IMR-90 (cell line): Measurements from ENCODE around the gene VDR. TPM values are rescaled to one million over a fixed set of nuclear protein-coding genes. Genes with fewer than 3 reads are reported as not detected.

ENCODE experiments used
- ATAC-seq: fragments of 200-7000 bp; cut with Tn5 transposase; 2 replicates; pipeline ENCODE4 v1.9.1; 2020; ENCODE audit warnings: low read depth, mild to moderate bottlenecking, moderate library complexity
- BruUV-seq: library from RNA; stranded (reverse); fragments of 400-500 nt; replicated peaks from 2 replicates; lab custom pipeline; 2021; lab: Mats Ljungman, UMichigan
- CTCF ChIA-PET: fragments of 300-600 bp; formaldehyde crosslinking; extraction: SDS; loops from one replicate; lab custom pipeline; 2021; ENCODE audit warnings: antibody characterized with exemption; lab: Yijun Ruan, JAX
- POLR2A ChIA-PET: fragments of 300-600 bp; sonication (Branson Sonifier 250); formaldehyde crosslinking; loops from one replicate; lab custom pipeline; 2022; ENCODE audit warnings: antibody characterized with exemption; ENCODE audit not compliant: unreplicated experiment; lab: Charles Lee
- DNase-seq: peaks from one replicate; pipeline ENCODE4 v3.0.0; 2013
- H2AFZ ChIP-seq: replicated peaks from 2 replicates; pipeline ENCODE3; 2013; ENCODE audit warnings: low read length, mild to moderate bottlenecking; ENCODE audit not compliant: poor library complexity
- H2AK5ac ChIP-seq: 2 replicates; pipeline ENCODE4 v1.6.1; 2013; ENCODE audit warnings: low read depth, low read length, inconsistent platforms
- H2AK9ac ChIP-seq: replicated peaks from 2 replicates; pipeline ENCODE3; 2013; ENCODE audit warnings: mild to moderate bottlenecking, low read depth, low read length, moderate library complexity; ENCODE audit not compliant: poor library complexity
- H2BK120ac ChIP-seq: 2 replicates; pipeline ENCODE4 v1.6.1; 2013; ENCODE audit warnings: low read depth, low read length, inconsistent platforms
- H2BK15ac ChIP-seq: 3 replicates; pipeline ENCODE4 v1.6.1; 2013; ENCODE audit warnings: low read depth, low read length, inconsistent platforms
- H2BK20ac ChIP-seq: 2 replicates; pipeline ENCODE4 v1.6.1; 2013; ENCODE audit warnings: low read depth, mild to moderate bottlenecking, inconsistent platforms, low read length, moderate library complexity
- H2BK5ac ChIP-seq: 2 replicates; pipeline ENCODE4 v1.6.1; 2013; ENCODE audit warnings: mild to moderate bottlenecking, low read depth, low read length, inconsistent platforms; ENCODE audit not compliant: poor library complexity, severe bottlenecking
- H3K14ac ChIP-seq: replicated peaks from 2 replicates; pipeline ENCODE4 v1.6.1; 2013; ENCODE audit warnings: low read depth, low read length, inconsistent platforms
- H3K18ac ChIP-seq: 2 replicates; pipeline ENCODE4 v1.6.1; 2013; ENCODE audit warnings: low read depth, low read length, control low read depth
- H3K23ac ChIP-seq: 2 replicates; pipeline ENCODE4 v1.6.1; 2013; ENCODE audit warnings: low read depth, low read length, inconsistent platforms
- H3K27ac ChIP-seq: 2 replicates; pipeline ENCODE4 v1.5.1; 2013; ENCODE audit warnings: mild to moderate bottlenecking, control low read depth, low read length; ENCODE audit not compliant: insufficient read depth
- H3K27me3 ChIP-seq: 2 replicates; pipeline ENCODE4 v1.6.1; 2013; ENCODE audit warnings: low read length; ENCODE audit not compliant: control insufficient read depth, insufficient read depth
- H3K36me3 ChIP-seq: 2 replicates; pipeline ENCODE4 v1.6.1; 2013; ENCODE audit warnings: low read length, mixed read lengths; ENCODE audit not compliant: control insufficient read depth, insufficient read depth
- H3K4ac ChIP-seq: 2 replicates; pipeline ENCODE4 v1.6.1; 2013; ENCODE audit warnings: low read depth, low read length, inconsistent platforms
- H3K4me1 ChIP-seq: 2 replicates; pipeline ENCODE4 v1.6.1; 2013; ENCODE audit warnings: low read length, mixed read lengths; ENCODE audit not compliant: control insufficient read depth, insufficient read depth
- H3K4me2 ChIP-seq: 2 replicates; pipeline ENCODE4 v1.6.1; 2013; ENCODE audit warnings: low read depth, mild to moderate bottlenecking, control low read depth, low read length, moderate library complexity
- H3K4me3 ChIP-seq: 2 replicates; pipeline ENCODE4 v1.5.1; 2013; ENCODE audit warnings: low read depth, mild to moderate bottlenecking, control low read depth, low read length, moderate library complexity; ENCODE audit not compliant: insufficient read depth
- H3K56ac ChIP-seq: 2 replicates; pipeline ENCODE4 v1.6.1; 2013; ENCODE audit warnings: low read length, inconsistent platforms; ENCODE audit not compliant: insufficient read depth; ENCODE audit errors: extremely low read depth
- H3K79me1 ChIP-seq, 2 experiments: 2 replicates each; pipeline ENCODE4 v1.6.1; 2013; ENCODE audit warnings: low read length in 2 of 2, inconsistent platforms in 1 of 2, low read depth in 1 of 2
- H3K9ac ChIP-seq: 2 replicates; pipeline ENCODE4 v1.6.1; 2013; ENCODE audit warnings: low read depth, low read length, control low read depth
- H3K9me1 ChIP-seq: 2 replicates; pipeline ENCODE4 v1.6.1; 2013; ENCODE audit warnings: low read length, inconsistent platforms; ENCODE audit not compliant: insufficient read depth
- H3K9me3 ChIP-seq: 2 replicates; pipeline ENCODE4 v1.6.1; 2013; ENCODE audit warnings: low read length; ENCODE audit not compliant: control insufficient read depth, insufficient read depth
- H4K20me1 ChIP-seq: 2 replicates; pipeline ENCODE4 v1.6.1; 2013; ENCODE audit warnings: low read length, inconsistent platforms; ENCODE audit not compliant: insufficient read depth
- H4K5ac ChIP-seq: 2 replicates; pipeline ENCODE4 v1.6.1; 2013; ENCODE audit warnings: mild to moderate bottlenecking, low read depth, low read length, control low read depth
- H4K8ac ChIP-seq, 2 experiments: 2 replicates each; pipeline ENCODE4 v1.6.1; 2013; ENCODE audit warnings: low read depth in 2 of 2, low read length in 2 of 2, control low read depth in 1 of 2, inconsistent platforms in 1 of 2
- H4K91ac ChIP-seq: 2 replicates; pipeline ENCODE4 v1.6.1; 2013; ENCODE audit warnings: low read depth, low read length, inconsistent platforms; ENCODE audit not compliant: insufficient read depth
- BHLHE40 ChIP-seq: fragments of 150-350 bp; IDR thresholded peaks from 2 replicates; pipeline ENCODE4 v1.6.1; 2016; ENCODE audit warnings: mild to moderate bottlenecking, low read depth, low read length
- CEBPB ChIP-seq: IDR thresholded peaks from 2 replicates; pipeline ENCODE4 v1.6.1; 2012; ENCODE audit warnings: low read depth, low read length, improper control_type of control experiment
- CHD1 ChIP-seq: IDR thresholded peaks from 2 replicates; pipeline ENCODE4 v1.6.1; 2012; ENCODE audit warnings: low read depth, low read length, improper control_type of control experiment
- MAFK ChIP-seq: IDR thresholded peaks from 2 replicates; pipeline ENCODE4 v1.6.1; 2012; ENCODE audit warnings: low read depth, low read length, improper control_type of control experiment
- MXI1 ChIP-seq: IDR thresholded peaks from 2 replicates; pipeline ENCODE4 v1.6.1; 2012; ENCODE audit warnings: low read depth, mild to moderate bottlenecking, low read length, moderate library complexity, borderline replicate concordance
- NFE2L2 ChIP-seq: fragments of 150-350 bp; IDR thresholded peaks from 2 replicates; pipeline ENCODE4 v1.6.1; 2016; ENCODE audit warnings: low read depth, mild to moderate bottlenecking, low read length
- POLR2A ChIP-seq: IDR thresholded peaks from 2 replicates; pipeline ENCODE4 v1.6.1; 2012; ENCODE audit warnings: mild to moderate bottlenecking, low read depth, low read length
- RAD21 ChIP-seq: IDR thresholded peaks from 2 replicates; pipeline ENCODE4 v1.6.1; 2012; ENCODE audit warnings: low read length, improper control_type of control experiment
- RCOR1 ChIP-seq: IDR thresholded peaks from 2 replicates; pipeline ENCODE4 v1.6.1; 2012; ENCODE audit warnings: mild to moderate bottlenecking, low read length, improper control_type of control experiment; ENCODE audit not compliant: insufficient replicate concordance
- RFX5 ChIP-seq: IDR thresholded peaks from 2 replicates; pipeline ENCODE4 v1.8.0; 2012; ENCODE audit warnings: low read depth, mild to moderate bottlenecking, low read length, moderate library complexity
- SMC3 ChIP-seq: fragments of 150-350 bp; IDR thresholded peaks from 2 replicates; pipeline ENCODE4 v1.6.1; 2016; ENCODE audit warnings: low read depth, mild to moderate bottlenecking, antibody characterized with exemption, low read length, moderate library complexity
- USF2 ChIP-seq: fragments of 150-350 bp; IDR thresholded peaks from 2 replicates; pipeline ENCODE4 v1.6.1; 2017; ENCODE audit warnings: mild to moderate bottlenecking, antibody characterized with exemption, low read length, low read depth
- WGBS, 2 experiments: methylation state at CpG; one replicate each; pipeline versions ENCODE4 v1.1.5 to v1.1.7; 2013; ENCODE audit warnings: missing lambda C conversion rate in 2 of 2; ENCODE audit not compliant: insufficient read length in 1 of 2; ENCODE audit errors: extremely low coverage in 2 of 2; 5-methylcytosine and 5-hydroxymethylcytosine counted together
- dilution Hi-C: fragments of 300-500 bp; cut with HindIII; formaldehyde crosslinking; loops from one replicate; pipeline ENCODE4 v1.14.3; 2018; ENCODE audit warnings: low sequenced_read_pairs; ENCODE audit not compliant: unreplicated experiment
- in situ Hi-C: fragments of 300-500 bp; cut with MboI; formaldehyde crosslinking; loops from 3 replicates; pipeline ENCODE4 v1.14.3; 2019; ENCODE audit warnings: low sequenced_read_pairs, inconsistent platforms, mixed read lengths
- intact Hi-C: fragments of 100-400 bp; cut with micrococcal nuclease; formaldehyde crosslinking; loops from 2 replicates; pipeline ENCODE4 v1.10.0; 2022
- polyA plus RNA-seq, 3 experiments: library from polyadenylated mRNA; depleted of rRNA; stranded (reverse); fragments of >200 nt; gene quantifications; 2 replicates each; pipeline ENCODE4 v1.2.3, GENCODE V29; 2012; ENCODE audit warnings: low replicate concordance in 1 of 3
- total RNA-seq: library from RNA; depleted of rRNA; stranded (reverse); fragments of >200 nt; gene quantifications from 2 replicates; pipeline ENCODE4 v1.2.3, GENCODE V29; 2012
- TF ChIP-seq, protein P1 (sequence below): fragments of 150-350 bp; IDR thresholded peaks from 2 replicates; pipeline ENCODE4 v1.6.1; 2016; ENCODE audit warnings: low read depth, mild to moderate bottlenecking, low read length, moderate library complexity, borderline replicate concordance

VDR gene
- total and polyA plus RNA-seq, 2 of the 4 experiments (the other 2 are of a cell fraction), result 5.4 to 8.5 TPM

GRCh38 chr12:47828008-47828975 lies 76.5 kb downstream of the VDR start (continued):
- TF ChIP-seq USF2, result no peak
- no peak for TF ChIP-seq BHLHE40

- H4K8ac ChIP-seq, result no peak overlapping the region
- no peak overlapping the region for H2BK5ac ChIP-seq
- H3K36me3 ChIP-seq, result no peaks in the 10 kb centered on the region
- DNase-seq, result no peak
- POLR2A ChIA-PET, result no interaction called here
- no peak overlapping the region for H3K4me3 ChIP-seq
- WGBS, 2 experiments, result 80% methylated on average over 5 of the region's 6 CpGs; no CpG with 5 or more reads in 1 of the 2 experiments
- H3K27me3 ChIP-seq, result no peaks in the 10 kb centered on the region
- peaks cover 31% of the 10 kb centered on the region for H3K4me1 ChIP-seq
- no peak overlapping the region for H3K14ac ChIP-seq
- peak overlapping the region; percentile 29; the same call in 1 of the 2 replicates for H2BK120ac ChIP-seq
- H2AK9ac ChIP-seq, result peak overlapping the region; percentile 79
- H4K5ac ChIP-seq, result no peak overlapping the region
- no peak overlapping the region for H2BK15ac ChIP-seq
- no peak overlapping the region for H3K18ac ChIP-seq
- no peak overlapping the region for H3K23ac ChIP-seq
- peak overlapping the region; percentile 55 for H2AFZ ChIP-seq
- dilution Hi-C loops, result no loop called here
- intact Hi-C loops, result no loop called here
- H2BK20ac ChIP-seq, result no peak overlapping the region
- H3K9me3 ChIP-seq, result no peaks in the 10 kb centered on the region
- H3K9me1 ChIP-seq, result peaks cover 27% of the 10 kb centered on the region
- H3K4me2 ChIP-seq, result no peak overlapping the region
- H4K20me1 ChIP-seq, result no peaks in the 10 kb centered on the region; the same call in 1 of the 2 replicates
- CTCF ChIA-PET, result no interaction called here
- no peak for ATAC-seq
- no TSS peak for BruUV-seq
- no peak overlapping the region for H3K9ac ChIP-seq
- no peak overlapping the region; the same call in 1 of the 2 replicates for H2AK5ac ChIP-seq
- H3K56ac ChIP-seq, result no peak overlapping the region
- no peak overlapping the region for H3K4ac ChIP-seq
- in situ Hi-C loops, result loop anchor here (5.0 kb wide), 1 partner anchor 38 kb away; no protein-coding TSS in a partner anchor
- H3K79me1 ChIP-seq, result peaks cover 0 to 21% of the 10 kb centered on the region in 2 experiments; a peak in 2 of 4 replicates
- TF ChIP-seq NFE2L2 (no peak), CHD1 (no peak), MAFK (no peak), SMC3 (no peak), RFX5 (no peak), BHLHE40 (no peak), RCOR1 (no peak), RAD21 (no peak), MXI1 (no peak), POLR2A (no peak), CEBPB (no peak)
- TF ChIP-seq, protein P1, sequence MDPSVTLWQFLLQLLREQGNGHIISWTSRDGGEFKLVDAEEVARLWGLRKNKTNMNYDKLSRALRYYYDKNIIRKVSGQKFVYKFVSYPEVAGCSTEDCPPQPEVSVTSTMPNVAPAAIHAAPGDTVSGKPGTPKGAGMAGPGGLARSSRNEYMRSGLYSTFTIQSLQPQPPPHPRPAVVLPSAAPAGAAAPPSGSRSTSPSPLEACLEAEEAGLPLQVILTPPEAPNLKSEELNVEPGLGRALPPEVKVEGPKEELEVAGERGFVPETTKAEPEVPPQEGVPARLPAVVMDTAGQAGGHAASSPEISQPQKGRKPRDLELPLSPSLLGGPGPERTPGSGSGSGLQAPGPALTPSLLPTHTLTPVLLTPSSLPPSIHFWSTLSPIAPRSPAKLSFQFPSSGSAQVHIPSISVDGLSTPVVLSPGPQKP, result no peak
- no peak overlapping the region for H3K27ac ChIP-seq
- H4K91ac ChIP-seq, result 0 out of 2 replicates have a peak overlapping the region, but pooled peaks have one; percentile 14
Measured at GRCh38 chr12:47825173-47825639, 79.6 kb downstream of the VDR start.
